ENCODE measurements around the gene CNTN4.

Gene CNTN4

GRCh38 chr3:2268779-2269178 is 170.1 kb downstream of the CNTN4 start:
- no peak for DNase-seq

GRCh38 chr3:2274526-2274925 is 175.9 kb downstream of the CNTN4 start:
- DNase-seq = no peak

DNA sequence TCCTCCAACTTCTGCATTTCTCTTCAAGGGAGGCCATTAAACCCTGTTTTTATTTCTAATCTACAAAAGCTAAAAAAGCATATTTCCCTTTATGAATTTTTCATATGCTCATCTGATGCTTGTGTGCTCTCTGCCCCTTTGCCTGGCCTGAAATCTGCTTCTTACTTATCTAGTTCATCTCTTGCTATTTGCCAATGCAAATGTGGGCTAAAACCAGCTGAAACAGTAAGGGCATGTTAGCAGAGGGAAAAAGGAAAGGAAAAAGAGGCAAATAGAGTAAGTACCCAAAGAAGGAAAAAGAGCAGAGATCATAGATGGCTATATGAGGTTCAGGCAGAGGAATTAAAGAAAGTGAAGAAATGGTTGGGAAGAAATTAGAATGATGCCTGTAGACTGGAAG is 185.2 kb downstream of the CNTN4 start:
- DNase-seq = no peak

DNA sequence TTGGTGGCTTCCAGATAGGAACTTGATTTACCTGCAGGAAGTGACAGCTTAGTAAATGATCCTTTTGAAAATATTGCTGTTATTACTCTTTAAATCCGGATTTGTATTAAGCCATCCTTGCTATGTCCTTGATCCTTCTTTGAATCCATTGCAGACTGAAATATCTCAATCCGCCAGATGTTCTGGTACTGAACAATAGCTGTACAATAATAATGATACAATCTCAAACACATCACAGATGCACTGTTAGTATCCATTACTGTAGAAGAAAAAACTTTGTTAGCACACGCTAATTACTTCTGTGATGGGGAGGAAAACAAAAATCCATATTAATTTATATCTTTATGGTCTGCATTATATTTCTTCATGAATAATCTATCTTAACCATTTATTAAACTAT is 202.3 kb downstream of the CNTN4 start:
- no peak for DNase-seq

GRCh38 chr3:2301361-2301760 is 202.7 kb downstream of the CNTN4 start:
- no peak for DNase-seq

GRCh38 chr3:2303566-2303965 is 204.9 kb downstream of the CNTN4 start:
- peak; percentile 10 for DNase-seq

- DNase-seq = no peak
These were observed 212.4 kb downstream of the CNTN4 start for GRCh38 chr3:2311022-2311421.

- no peak for DNase-seq
These were observed 218.9 kb downstream of the CNTN4 start for GRCh38 chr3:2317521-2317920.

GRCh38 chr3:2334921-2335320 is 236.3 kb downstream of the CNTN4 start:
- no peak for DNase-seq

DNA sequence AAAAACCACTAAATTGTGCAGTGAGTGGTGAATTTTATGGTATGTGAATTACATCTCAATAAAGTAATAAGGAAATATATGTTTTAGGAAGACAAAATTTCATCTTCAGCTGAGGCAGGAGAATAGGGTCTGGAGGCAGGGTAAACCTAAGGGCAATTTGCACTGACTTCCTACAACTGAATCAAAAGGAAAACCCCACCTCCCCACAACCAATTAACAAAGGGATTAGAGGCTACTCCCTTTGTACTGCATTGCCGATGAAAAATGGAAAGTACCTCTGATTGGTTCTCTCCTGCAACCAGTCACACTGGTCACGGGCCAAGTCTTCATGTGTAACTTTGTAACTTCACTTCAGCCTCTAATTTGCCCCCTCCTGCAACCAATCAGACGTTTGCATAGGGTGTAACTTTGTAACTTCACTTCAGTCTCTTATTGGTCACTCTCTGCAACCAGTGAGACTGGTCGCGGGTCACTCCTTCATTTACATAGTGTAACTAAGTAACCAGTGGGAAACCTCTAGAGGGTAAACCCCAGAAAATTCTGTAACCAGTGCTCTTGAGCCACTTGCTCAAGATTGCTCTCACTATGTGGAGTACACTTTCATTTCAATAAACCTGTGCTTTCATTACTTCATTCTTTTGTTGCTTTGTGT is 244.5 kb downstream of the CNTN4 start:
- DNase-seq = no peak

DNA sequence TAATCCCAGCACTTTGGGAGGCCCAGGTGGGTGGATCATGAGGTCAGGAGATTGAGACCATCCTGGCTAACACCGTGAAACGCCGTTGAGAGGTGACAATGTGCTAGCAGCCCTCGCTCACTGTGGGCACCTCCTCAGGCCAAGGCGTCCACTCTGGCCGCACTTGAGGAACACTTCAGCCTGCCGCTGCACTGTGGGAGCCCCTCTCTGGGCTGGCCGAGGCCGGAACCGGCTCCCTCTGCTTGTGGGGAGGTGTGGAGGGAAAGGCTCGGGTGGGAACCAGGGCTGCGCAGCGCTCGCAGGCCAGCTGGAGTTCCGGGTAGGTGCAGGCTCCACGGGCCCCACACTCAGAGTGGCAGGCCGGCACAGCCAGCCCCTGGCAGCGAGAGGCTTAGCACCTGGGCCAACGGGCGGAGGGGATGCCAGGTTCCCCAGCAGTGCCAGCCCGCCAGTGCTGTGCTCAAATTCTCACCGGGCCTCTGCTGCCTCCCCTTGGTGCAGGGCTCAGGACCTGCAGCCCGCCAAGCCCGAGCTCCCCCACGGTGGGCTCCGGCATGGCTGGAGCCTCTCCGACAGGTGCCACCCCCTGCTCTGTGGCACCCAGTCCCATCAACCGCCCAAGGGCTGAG is 253.6 kb downstream of the CNTN4 start:
- DNase-seq = no peak

GRCh38 chr3:2354702-2355101 is 256.0 kb downstream of the CNTN4 start:
- peak; percentile 65 for DNase-seq

GRCh38 chr3:2356298-2356950 is 257.8 kb downstream of the CNTN4 start:
- DNase-seq = no peak

- DNase-seq = no peak
These were observed 262.1 kb downstream of the CNTN4 start for GRCh38 chr3:2360815-2361214.

- no peak for DNase-seq
These were observed 263.5 kb downstream of the CNTN4 start for GRCh38 chr3:2362122-2362521.

DNA sequence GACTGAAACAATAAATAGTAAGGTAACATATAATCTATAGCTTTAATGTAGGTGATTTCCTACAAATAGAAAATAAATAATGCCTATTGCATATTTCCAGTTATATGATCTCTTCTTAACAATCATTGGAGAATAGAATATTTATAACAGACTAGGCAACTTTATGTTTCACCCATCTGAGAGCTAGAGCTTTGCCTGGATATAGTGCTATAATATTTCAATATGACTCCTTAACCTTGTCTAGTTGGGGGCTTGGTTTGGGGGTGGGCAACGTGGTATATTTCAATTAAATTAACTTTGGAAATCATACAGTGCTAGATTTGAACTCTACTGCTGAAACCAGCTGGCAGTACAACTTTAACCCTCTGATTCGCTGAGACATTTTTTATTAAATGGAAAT is 265.2 kb downstream of the CNTN4 start:
- no peak for DNase-seq

DNA sequence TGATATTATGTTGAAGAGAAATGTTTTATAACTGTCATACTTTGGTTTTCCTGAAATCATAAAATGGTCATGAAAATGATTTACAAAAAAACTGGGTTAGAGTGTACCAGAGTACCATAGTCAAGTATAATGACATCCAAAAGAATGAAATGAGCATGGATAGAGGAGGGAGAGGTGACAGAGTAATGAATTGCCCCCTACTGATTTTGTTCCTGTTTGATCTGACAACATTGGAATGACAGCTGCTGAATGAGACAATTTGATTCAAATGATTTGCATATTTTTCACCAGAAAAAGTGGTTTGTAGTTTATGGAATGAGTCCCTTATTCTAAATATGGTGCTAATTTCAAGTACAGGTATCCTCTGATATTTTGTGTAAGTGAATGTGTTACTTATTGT is 271.7 kb downstream of the CNTN4 start:
- no peak for DNase-seq

- DNase-seq = peak; percentile 4
These were observed 273.6 kb downstream of the CNTN4 start for GRCh38 chr3:2372306-2372705.

GRCh38 chr3:2375376-2375775 is 276.7 kb downstream of the CNTN4 start:
- no peak for DNase-seq

- DNase-seq = no peak
These were observed 278.6 kb downstream of the CNTN4 start for GRCh38 chr3:2377281-2377680.

- no peak for DNase-seq
These were observed 292.4 kb downstream of the CNTN4 start for GRCh38 chr3:2390926-2391532.

DNA sequence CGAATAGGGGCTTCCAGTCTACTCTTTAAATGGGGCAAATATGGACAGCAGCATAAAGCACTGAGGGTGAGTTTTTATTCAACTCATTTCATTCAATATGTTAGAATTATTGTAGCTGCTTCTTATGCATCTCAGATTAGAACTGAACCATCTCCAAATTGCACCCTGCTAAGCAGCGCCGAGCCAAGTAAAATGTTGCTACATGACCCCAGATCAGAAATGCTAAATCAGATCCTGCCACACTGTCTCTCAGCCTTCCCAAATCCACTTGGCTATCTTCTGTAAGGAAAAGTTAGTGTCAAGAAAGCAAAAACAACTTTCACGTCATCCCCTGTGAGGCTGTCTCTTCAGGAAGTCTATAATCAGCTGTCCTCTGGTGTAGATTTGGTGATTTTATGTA is 293.2 kb downstream of the CNTN4 start:
- DNase-seq = no peak

DNA sequence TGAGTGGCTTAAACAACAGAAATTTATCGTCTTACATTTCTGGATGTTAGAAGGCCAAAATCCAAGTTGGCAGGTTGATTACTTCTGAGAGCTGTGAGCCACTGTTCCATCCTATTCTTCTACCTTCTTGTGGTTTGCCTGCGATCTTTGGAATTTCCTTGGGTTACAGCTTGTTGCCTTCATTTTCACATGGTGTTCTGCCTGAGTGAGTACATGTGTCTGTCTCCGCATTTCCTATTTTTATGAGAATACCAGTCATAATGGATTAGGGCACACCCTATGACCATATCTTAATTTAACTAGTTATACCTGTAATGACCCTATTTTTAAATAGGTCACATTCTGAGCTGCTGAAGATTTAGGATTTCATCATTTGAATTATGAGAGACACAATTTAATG is 294.3 kb downstream of the CNTN4 start:
- DNase-seq = no peak

GRCh38 chr3:2415083-2415482 is 316.4 kb downstream of the CNTN4 start:
- DNase-seq = no peak

Measured in fibroblast of skin of abdomen (primary cell).